ENCODE measurements around the gene KIFC1.

Gene KIFC1

GRCh38 chr6:33406126-33406525, 14.5 kb downstream of the KIFC1 start:
- in situ Hi-C loops (cut with MboI; ENCODE audit: low pct_unique_long_range_greater_than_20kb, low sequenced_read_pairs) = loop anchor here (10.0 kb wide), 1 partner anchor 131 kb away; the partner anchor contains the start of genes B3GALT4, RPS18 and VPS52
- DNase-seq = no peak

GRCh38 chr6:33407132-33407718, 15.6 kb downstream of the KIFC1 start:
- DNase-seq = peak; percentile 60
- in situ Hi-C loops (cut with MboI; ENCODE audit: low pct_unique_long_range_greater_than_20kb, low sequenced_read_pairs) = loop anchor here (10.0 kb wide), 1 partner anchor 132 kb away; the partner anchor contains the start of genes B3GALT4, RPS18 and VPS52

- in situ Hi-C loops (cut with MboI; ENCODE audit: low pct_unique_long_range_greater_than_20kb, low sequenced_read_pairs) = no loop called here
These were observed 18.6 kb downstream of the KIFC1 start for GRCh38 chr6:33410050-33410710.

GRCh38 chr6:33410711-33411631, 19.3 kb downstream of the KIFC1 start, which contains the start of gene PHF1:
TSS of gene PHF1 (plus strand) at chr6:33411014. CDS start at chr6:33412264, 1,250 bp downstream.
- DNase-seq = peak; percentile 71
- in situ Hi-C loops (cut with MboI; ENCODE audit: low pct_unique_long_range_greater_than_20kb, low sequenced_read_pairs) = no loop called here

More at GRCh38 chr6:33410050-33410710, 18.6 kb downstream of the KIFC1 start:
- DNase-seq = peak; percentile 97

- in situ Hi-C loops (cut with MboI; ENCODE audit: low pct_unique_long_range_greater_than_20kb, low sequenced_read_pairs) = no loop called here
- DNase-seq = no peak
These were observed 20.0 kb downstream of the KIFC1 start for GRCh38 chr6:33411632-33412005.

- DNase-seq = no peak
- in situ Hi-C loops (cut with MboI; ENCODE audit: low pct_unique_long_range_greater_than_20kb, low sequenced_read_pairs) = no loop called here
These were observed 20.8 kb downstream of the KIFC1 start for GRCh38 chr6:33412140-33413009.

- DNase-seq = no peak
- in situ Hi-C loops (cut with MboI; ENCODE audit: low pct_unique_long_range_greater_than_20kb, low sequenced_read_pairs) = no loop called here
These were observed 21.9 kb downstream of the KIFC1 start for GRCh38 chr6:33413241-33414120.

GRCh38 chr6:33414592-33415271, 23.1 kb downstream of the KIFC1 start:
- in situ Hi-C loops (cut with MboI; ENCODE audit: low pct_unique_long_range_greater_than_20kb, low sequenced_read_pairs) = no loop called here
- peak; percentile 40 for DNase-seq

GRCh38 chr6:33415831-33416230, 24.2 kb downstream of the KIFC1 start:
- in situ Hi-C loops (cut with MboI; ENCODE audit: low pct_unique_long_range_greater_than_20kb, low sequenced_read_pairs) = no loop called here
- DNase-seq = no peak

GRCh38 chr6:33416386-33417127, 24.9 kb downstream of the KIFC1 start:
- in situ Hi-C loops (cut with MboI; ENCODE audit: low pct_unique_long_range_greater_than_20kb, low sequenced_read_pairs) = no loop called here
- DNase-seq = no peak

GRCh38 chr6:33417128-33417902, 25.7 kb downstream of the KIFC1 start:
- in situ Hi-C loops (cut with MboI; ENCODE audit: low pct_unique_long_range_greater_than_20kb, low sequenced_read_pairs) = no loop called here
- DNase-seq = no peak

- peak; percentile 100 for DNase-seq
- in situ Hi-C loops (cut with MboI; ENCODE audit: low pct_unique_long_range_greater_than_20kb, low sequenced_read_pairs) = no loop called here
These were observed 26.5 kb downstream of the KIFC1 start, which contains the start of gene CUTA for GRCh38 chr6:33417903-33418689. TSS of gene CUTA (minus strand) at chr6:33418107. CDS start at chr6:33418000, 107 bp downstream.

GRCh38 chr6:33418690-33419291, 27.2 kb downstream of the KIFC1 start:
- in situ Hi-C loops (cut with MboI; ENCODE audit: low pct_unique_long_range_greater_than_20kb, low sequenced_read_pairs) = no loop called here
- DNase-seq = no peak

- no peak for DNase-seq
- in situ Hi-C loops (cut with MboI; ENCODE audit: low pct_unique_long_range_greater_than_20kb, low sequenced_read_pairs) = no loop called here
These were observed 28.2 kb downstream of the KIFC1 start, which contains the start of gene SYNGAP1 for GRCh38 chr6:33419580-33420490. TSS of gene SYNGAP1 (plus strand) at chr6:33420065. CDS start at chr6:33420265, 200 bp downstream.
